ENCODE results near the gene PPP2R3A. TPM values are rescaled to one million over a fixed set of nuclear protein-coding genes. Genes with fewer than 3 reads are reported as not detected.

PPP2R3A gene
- total and polyA plus RNA-seq, 2 of the 13 experiments (the other 11 are each of a cell fraction or from before 2014, with no cell fraction given), result 0.07 to 0.12 TPM

DNA sequence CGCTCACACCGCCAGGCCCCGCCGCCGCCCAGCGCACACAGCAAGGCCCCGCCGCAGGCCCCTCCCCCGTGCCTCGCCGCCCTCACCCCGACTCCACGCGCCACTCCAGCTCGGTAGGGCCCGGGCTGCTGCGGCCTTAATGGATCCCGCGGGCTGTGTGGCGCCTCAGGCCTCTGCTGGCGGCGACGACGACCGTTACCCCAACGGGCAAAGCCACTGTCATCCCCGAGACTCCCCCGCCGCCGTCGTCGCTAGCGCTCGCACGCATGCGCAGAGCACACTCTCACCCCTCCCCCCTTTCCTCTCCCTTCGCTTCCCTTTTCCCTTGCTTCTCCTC is 230.5 kb downstream of the PPP2R3A start, which contains the start of gene MSL2 (continued):
- TF ChIP-seq, protein P1, sequence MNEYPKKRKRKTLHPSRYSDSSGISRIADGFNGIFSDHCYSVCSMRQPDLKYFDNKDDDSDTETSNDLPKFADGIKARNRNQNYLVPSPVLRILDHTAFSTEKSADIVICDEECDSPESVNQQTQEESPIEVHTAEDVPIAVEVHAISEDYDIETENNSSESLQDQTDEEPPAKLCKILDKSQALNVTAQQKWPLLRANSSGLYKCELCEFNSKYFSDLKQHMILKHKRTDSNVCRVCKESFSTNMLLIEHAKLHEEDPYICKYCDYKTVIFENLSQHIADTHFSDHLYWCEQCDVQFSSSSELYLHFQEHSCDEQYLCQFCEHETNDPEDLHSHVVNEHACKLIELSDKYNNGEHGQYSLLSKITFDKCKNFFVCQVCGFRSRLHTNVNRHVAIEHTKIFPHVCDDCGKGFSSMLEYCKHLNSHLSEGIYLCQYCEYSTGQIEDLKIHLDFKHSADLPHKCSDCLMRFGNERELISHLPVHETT (CRISPR knock-in tag; conservative IDR thresholded peaks at IDR 0.05), result no peak; the same call in 1 of the 2 replicates
- TF ChIP-seq ZNF652 (CRISPR knock-in tag; IDR thresholded peaks at IDR 0.05; ENCODE audit: borderline replicate concordance, low read depth) (no peak), ZNF773 (CRISPR knock-in tag; IDR thresholded peaks at IDR 0.05; ENCODE audit: borderline replicate concordance) (peak; percentile 80; the same call in 1 of the 2 replicates), RFX5 (IDR thresholded peaks at IDR 0.05; ENCODE audit: low read depth, low read length) (no peak), CAMTA2 (CRISPR knock-in tag; IDR thresholded peaks at IDR 0.05; ENCODE audit: borderline replicate concordance) (peak; percentile 53; the same call in 1 of the 2 replicates), TAF15 (IDR thresholded peaks at IDR 0.05; ENCODE audit: low read depth, low read length, poor library complexity, severe bottlenecking) (peak; percentile 77), SOX13 (IDR thresholded peaks at IDR 0.05) (no peak), SOX13 (CRISPR knock-in tag; conservative IDR thresholded peaks at IDR 0.05 in 1 of 2, IDR thresholded peaks at IDR 0.05 in 1 of 2) (no peak), RELA (CRISPR knock-in tag; IDR thresholded peaks at IDR 0.05) (no peak), ESRRA (CRISPR knock-in tag; IDR thresholded peaks at IDR 0.05; ENCODE audit: low read depth) (no peak), KAT7 (CRISPR knock-in tag; IDR thresholded peaks at IDR 0.05; ENCODE audit: borderline replicate concordance) (no peak), ZNF790 (CRISPR knock-in tag; IDR thresholded peaks at IDR 0.05; ENCODE audit: borderline replicate concordance) (0 out of 2 replicates have a peak, but pooled peaks have one; percentile 15), SYNCRIP (IDR thresholded peaks at IDR 0.05; ENCODE audit: insufficient read depth, low read depth, low read length) (no peak), ZNF782 (CRISPR knock-in tag; IDR thresholded peaks at IDR 0.05; ENCODE audit: borderline replicate concordance) (no peak; the same call in 1 of the 2 replicates), ZFP36L1 (CRISPR knock-in tag; IDR thresholded peaks at IDR 0.05) (no peak), ZNF543 (CRISPR knock-in tag; IDR thresholded peaks at IDR 0.05) (0 out of 2 replicates have a peak, but pooled peaks have one; percentile 19)
- TF ChIP-seq, protein P2, sequence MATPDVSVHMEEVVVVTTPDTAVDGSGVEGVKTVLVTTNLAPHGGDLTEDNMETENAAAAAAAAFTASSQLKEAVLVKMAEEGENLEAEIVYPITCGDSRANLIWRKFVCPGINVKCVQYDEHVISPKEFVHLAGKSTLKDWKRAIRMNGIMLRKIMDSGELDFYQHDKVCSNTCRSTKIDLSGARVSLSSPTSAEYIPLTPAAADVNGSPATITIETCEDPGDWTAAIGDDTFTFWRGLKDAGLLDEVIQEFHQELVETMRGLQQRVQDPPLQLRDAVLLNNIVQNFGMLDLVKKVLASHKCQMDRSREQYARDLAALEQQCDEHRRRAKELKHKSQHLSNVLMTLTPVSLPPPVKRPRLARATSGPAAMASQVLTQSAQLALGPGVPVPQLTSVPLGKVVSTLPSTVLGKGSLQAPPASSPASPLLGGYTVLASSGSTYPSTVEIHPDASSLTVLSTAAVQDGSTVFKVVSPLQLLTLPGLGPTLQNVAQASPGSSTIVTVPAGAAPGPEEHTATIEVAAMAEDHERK (CRISPR knock-in tag; IDR thresholded peaks at IDR 0.05; ENCODE audit: low read depth), result no peak
- TF ChIP-seq, protein P3, sequence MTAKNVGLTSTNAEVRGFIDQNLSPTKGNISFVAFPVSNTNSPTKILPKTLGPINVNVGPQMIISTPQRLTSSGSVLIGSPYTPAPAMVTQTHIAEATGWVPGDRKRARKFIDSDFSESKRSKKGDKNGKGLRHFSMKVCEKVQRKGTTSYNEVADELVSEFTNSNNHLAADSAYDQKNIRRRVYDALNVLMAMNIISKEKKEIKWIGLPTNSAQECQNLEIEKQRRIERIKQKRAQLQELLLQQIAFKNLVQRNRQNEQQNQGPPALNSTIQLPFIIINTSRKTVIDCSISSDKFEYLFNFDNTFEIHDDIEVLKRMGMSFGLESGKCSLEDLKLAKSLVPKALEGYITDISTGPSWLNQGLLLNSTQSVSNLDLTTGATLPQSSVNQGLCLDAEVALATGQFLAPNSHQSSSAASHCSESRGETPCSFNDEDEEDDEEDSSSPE (CRISPR knock-in tag; IDR thresholded peaks at IDR 0.05), result no peak
- TF ChIP-seq, protein P4, sequence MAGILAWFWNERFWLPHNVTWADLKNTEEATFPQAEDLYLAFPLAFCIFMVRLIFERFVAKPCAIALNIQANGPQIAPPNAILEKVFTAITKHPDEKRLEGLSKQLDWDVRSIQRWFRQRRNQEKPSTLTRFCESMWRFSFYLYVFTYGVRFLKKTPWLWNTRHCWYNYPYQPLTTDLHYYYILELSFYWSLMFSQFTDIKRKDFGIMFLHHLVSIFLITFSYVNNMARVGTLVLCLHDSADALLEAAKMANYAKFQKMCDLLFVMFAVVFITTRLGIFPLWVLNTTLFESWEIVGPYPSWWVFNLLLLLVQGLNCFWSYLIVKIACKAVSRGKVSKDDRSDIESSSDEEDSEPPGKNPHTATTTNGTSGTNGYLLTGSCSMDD (CRISPR knock-in tag; IDR thresholded peaks at IDR 0.05), result no peak
- TF ChIP-seq, protein P5, sequence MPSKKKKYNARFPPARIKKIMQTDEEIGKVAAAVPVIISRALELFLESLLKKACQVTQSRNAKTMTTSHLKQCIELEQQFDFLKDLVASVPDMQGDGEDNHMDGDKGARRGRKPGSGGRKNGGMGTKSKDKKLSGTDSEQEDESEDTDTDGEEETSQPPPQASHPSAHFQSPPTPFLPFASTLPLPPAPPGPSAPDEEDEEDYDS (CRISPR knock-in tag; IDR thresholded peaks at IDR 0.05), result no peak

Measured in HepG2 (cell line).